HepG2 (cell line): Measurements from ENCODE around the gene MED28. TPM values are rescaled to one million over a fixed set of nuclear protein-coding genes. Genes with fewer than 3 reads are reported as not detected.

Experiments
- ATAD3A ChIP-seq: sonication (generic); formaldehyde crosslinking; IDR thresholded peaks from 2 replicates; pipeline ENCODE4 v1.4.0; 2020; ENCODE audit warnings: missing genetic modification reagents
- CCDC6 ChIP-seq: sonication (generic); formaldehyde crosslinking; IDR thresholded peaks from 2 replicates; pipeline ENCODE4 v1.8.1; 2022; ENCODE audit warnings: mild to moderate bottlenecking, missing genetic modification reagents, moderate library complexity
- CSRNP1 ChIP-seq: sonication (generic); formaldehyde crosslinking; IDR thresholded peaks from 2 replicates; pipeline ENCODE4 v1.8.1; 2023; ENCODE audit warnings: mild to moderate bottlenecking, missing genetic modification reagents
- FOXK2 ChIP-seq: fragments of 450-650 bp; IDR thresholded peaks from 2 replicates; pipeline ENCODE4 v1.6.1; 2016
- HOXA9 ChIP-seq: sonication (generic); formaldehyde crosslinking; IDR thresholded peaks from 2 replicates; pipeline ENCODE4 v1.8.1; 2022; ENCODE audit warnings: missing genetic modification reagents, mild to moderate bottlenecking, moderate library complexity, borderline replicate concordance
- KMT2B ChIP-seq: IDR thresholded peaks from 2 replicates; pipeline ENCODE4 v1.6.1; 2016; ENCODE audit warnings: missing genetic modification reagents, missing compliant biosample characterization
- PAF1 ChIP-seq: IDR thresholded peaks from 2 replicates; pipeline ENCODE4 v1.6.1; 2016; ENCODE audit warnings: missing genetic modification reagents, missing compliant biosample characterization
- PHF5A ChIP-seq: IDR thresholded peaks from one replicate; pipeline ENCODE4 v1.6.1; 2018; ENCODE audit warnings: low read depth, missing genetic modification reagents; ENCODE audit not compliant: unreplicated experiment
- SRSF1 ChIP-seq: fragments of 200-400 bp; formaldehyde crosslinking; optimal IDR thresholded peaks from 2 replicates; pipeline ENCODE3; 2017; ENCODE audit warnings: mild to moderate bottlenecking, low read depth, low read length, moderate library complexity
- THAP7 ChIP-seq: sonication (generic); formaldehyde crosslinking; IDR thresholded peaks from 2 replicates; pipeline ENCODE4 v1.8.1; 2023; ENCODE audit warnings: mild to moderate bottlenecking, missing genetic modification reagents
- ZBTB20 ChIP-seq: sonication (generic); formaldehyde crosslinking; IDR thresholded peaks from 2 replicates; pipeline ENCODE4 v1.8.1; 2023; ENCODE audit warnings: missing genetic modification reagents, low read depth, mild to moderate bottlenecking, borderline replicate concordance
- ZNF382 ChIP-seq: sonication (generic); formaldehyde crosslinking; IDR thresholded peaks from 2 replicates; pipeline ENCODE4 v1.5.0; 2020; ENCODE audit warnings: missing genetic modification reagents, mild to moderate bottlenecking, borderline replicate concordance
- ZNF414 ChIP-seq: sonication (generic); formaldehyde crosslinking; IDR thresholded peaks from 2 replicates; pipeline ENCODE4 v1.5.0; 2020; ENCODE audit warnings: missing genetic modification reagents
- ZNF510 ChIP-seq: sonication (generic); formaldehyde crosslinking; IDR thresholded peaks from 2 replicates; pipeline ENCODE4 v1.4.0; 2020; ENCODE audit warnings: low read depth, mild to moderate bottlenecking, missing genetic modification reagents
- ZNF782 ChIP-seq: sonication (generic); formaldehyde crosslinking; IDR thresholded peaks from 2 replicates; pipeline ENCODE4 v1.4.0; 2020; ENCODE audit warnings: missing genetic modification reagents, mild to moderate bottlenecking, borderline replicate concordance
- ZNF816 ChIP-seq: sonication (generic); formaldehyde crosslinking; IDR thresholded peaks from 2 replicates; pipeline ENCODE4 v1.8.0; 2022; ENCODE audit warnings: missing genetic modification reagents, mild to moderate bottlenecking, borderline replicate concordance
- ZSCAN9 ChIP-seq: IDR thresholded peaks from 2 replicates; pipeline ENCODE4 v1.6.1; 2016; ENCODE audit warnings: borderline replicate concordance
- polyA plus RNA-seq, 8 experiments: library from polyadenylated mRNA; depleted of rRNA in 3 of 8; stranded (reverse) in 7 of 8; unstranded in 1 of 8; fragments of >200 nt; fragmentation: Illumina TruSeq in 4 of 8; extraction: Trizol in 4 of 8; gene quantifications; 2 replicates each; pipeline versions ENCODE4 v1.2.1 to v1.2.3, GENCODE V29; 2011 to 2016; ENCODE audit warnings: low read depth in 4 of 8, missing spikeins in 1 of 8, mixed read lengths in 1 of 8; ENCODE audit not compliant: insufficient read depth in 1 of 8
- total RNA-seq, 5 experiments: library from RNA; depleted of rRNA; stranded (reverse); fragments of >200 nt; fragmentation: Illumina TruSeq; extraction: Trizol; gene quantifications; 2 replicates each; pipeline ENCODE4 v1.2.3, GENCODE V29; 2016; ENCODE audit warnings: low read depth in 1 of 5
- TF ChIP-seq, protein P1 (sequence below): sonication (generic); formaldehyde crosslinking; IDR thresholded peaks from 2 replicates; pipeline ENCODE4 v1.8.0; 2022; ENCODE audit warnings: missing genetic modification reagents, mild to moderate bottlenecking, moderate library complexity, borderline replicate concordance
- TF ChIP-seq, protein P2 (sequence below): sonication (generic); formaldehyde crosslinking; IDR thresholded peaks from 2 replicates; pipeline ENCODE4 v1.4.0; 2020; ENCODE audit warnings: missing genetic modification reagents, mild to moderate bottlenecking, borderline replicate concordance
- TF ChIP-seq, protein P3 (sequence below): sonication (generic); formaldehyde crosslinking; IDR thresholded peaks from 2 replicates; pipeline ENCODE4 v1.9.0; 2021; ENCODE audit warnings: missing genetic modification reagents, mild to moderate bottlenecking, borderline replicate concordance

MED28 gene
- total and polyA plus RNA-seq, 2 of the 13 experiments (the other 11 are each of a cell fraction or from before 2014, with no cell fraction given) = 41.3 to 65.7 TPM

- TF ChIP-seq, protein P1, sequence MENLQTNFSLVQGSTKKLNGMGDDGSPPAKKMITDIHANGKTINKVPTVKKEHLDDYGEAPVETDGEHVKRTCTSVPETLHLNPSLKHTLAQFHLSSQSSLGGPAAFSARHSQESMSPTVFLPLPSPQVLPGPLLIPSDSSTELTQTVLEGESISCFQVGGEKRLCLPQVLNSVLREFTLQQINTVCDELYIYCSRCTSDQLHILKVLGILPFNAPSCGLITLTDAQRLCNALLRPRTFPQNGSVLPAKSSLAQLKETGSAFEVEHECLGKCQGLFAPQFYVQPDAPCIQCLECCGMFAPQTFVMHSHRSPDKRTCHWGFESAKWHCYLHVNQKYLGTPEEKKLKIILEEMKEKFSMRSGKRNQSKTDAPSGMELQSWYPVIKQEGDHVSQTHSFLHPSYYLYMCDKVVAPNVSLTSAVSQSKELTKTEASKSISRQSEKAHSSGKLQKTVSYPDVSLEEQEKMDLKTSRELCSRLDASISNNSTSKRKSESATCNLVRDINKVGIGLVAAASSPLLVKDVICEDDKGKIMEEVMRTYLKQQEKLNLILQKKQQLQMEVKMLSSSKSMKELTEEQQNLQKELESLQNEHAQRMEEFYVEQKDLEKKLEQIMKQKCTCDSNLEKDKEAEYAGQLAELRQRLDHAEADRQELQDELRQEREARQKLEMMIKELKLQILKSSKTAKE (CRISPR knock-in tag) = peak; percentile 61; the same call in 1 of the 2 replicates
- TF ChIP-seq ZNF382 (CRISPR knock-in tag) (no peak), ATAD3A (CRISPR knock-in tag) (no peak), ZNF782 (CRISPR knock-in tag) (no peak; the same call in 1 of the 2 replicates), THAP7 (CRISPR knock-in tag) (no peak), PAF1 (CRISPR knock-in tag) (no peak), HOXA9 (CRISPR knock-in tag) (peak; percentile 73; the same call in 1 of the 2 replicates), PHF5A (CRISPR knock-in tag) (no peak), ZNF414 (no peak), FOXK2 (peak; percentile 88), ZSCAN9 (peak; percentile 83; the same call in 1 of the 2 replicates), ZBTB20 (CRISPR knock-in tag) (peak; percentile 66; the same call in 1 of the 2 replicates), KMT2B (CRISPR knock-in tag) (no peak; the same call in none of the 2 replicates), ZNF510 (CRISPR knock-in tag) (0 out of 2 replicates have a peak, but pooled peaks have one; percentile 23), SRSF1 (no peak), CCDC6 (CRISPR knock-in tag) (no peak), ZNF816 (no peak), CSRNP1 (peak; percentile 77; the same call in 1 of the 2 replicates)
- TF ChIP-seq, protein P2, sequence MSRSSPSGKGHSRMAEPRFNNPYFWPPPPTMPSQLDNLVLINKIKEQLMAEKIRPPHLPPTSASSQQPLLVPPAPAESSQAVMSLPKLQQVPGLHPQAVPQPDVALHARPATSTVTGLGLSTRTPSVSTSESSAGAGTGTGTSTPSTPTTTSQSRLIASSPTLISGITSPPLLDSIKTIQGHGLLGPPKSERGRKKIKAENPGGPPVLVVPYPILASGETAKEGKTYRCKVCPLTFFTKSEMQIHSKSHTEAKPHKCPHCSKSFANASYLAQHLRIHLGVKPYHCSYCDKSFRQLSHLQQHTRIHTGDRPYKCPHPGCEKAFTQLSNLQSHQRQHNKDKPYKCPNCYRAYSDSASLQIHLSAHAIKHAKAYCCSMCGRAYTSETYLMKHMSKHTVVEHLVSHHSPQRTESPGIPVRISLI (CRISPR knock-in tag) = peak; percentile 16; the same call in 1 of the 2 replicates
- TF ChIP-seq, protein P3, sequence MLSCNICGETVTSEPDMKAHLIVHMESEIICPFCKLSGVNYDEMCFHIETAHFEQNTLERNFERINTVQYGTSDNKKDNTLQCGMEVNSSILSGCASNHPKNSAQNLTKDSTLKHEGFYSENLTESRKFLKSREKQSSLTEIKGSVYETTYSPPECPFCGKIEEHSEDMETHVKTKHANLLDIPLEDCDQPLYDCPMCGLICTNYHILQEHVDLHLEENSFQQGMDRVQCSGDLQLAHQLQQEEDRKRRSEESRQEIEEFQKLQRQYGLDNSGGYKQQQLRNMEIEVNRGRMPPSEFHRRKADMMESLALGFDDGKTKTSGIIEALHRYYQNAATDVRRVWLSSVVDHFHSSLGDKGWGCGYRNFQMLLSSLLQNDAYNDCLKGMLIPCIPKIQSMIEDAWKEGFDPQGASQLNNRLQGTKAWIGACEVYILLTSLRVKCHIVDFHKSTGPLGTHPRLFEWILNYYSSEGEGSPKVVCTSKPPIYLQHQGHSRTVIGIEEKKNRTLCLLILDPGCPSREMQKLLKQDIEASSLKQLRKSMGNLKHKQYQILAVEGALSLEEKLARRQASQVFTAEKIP = no peak
Observed at GRCh38 chr4:17576932-17577664, 37.3 kb upstream of the MED28 start, which contains the start of gene LAP3 (continued).
